K562 (cell line): ENCODE results near the gene TRABD2B. TPM values are rescaled to one million over a fixed set of nuclear protein-coding genes. Genes with fewer than 3 reads are reported as not detected.
A peak's percentile ranks its signal among the peaks of the same experiment; 100 is the strongest.

ENCODE experiments used
- HMBOX1 ChIP-seq: sonication (generic); IDR thresholded peaks from 2 replicates; pipeline ENCODE4 v1.6.1; 2016
- RBM39 ChIP-seq: fragments of 200-400 bp; formaldehyde crosslinking; optimal IDR thresholded peaks from 2 replicates; pipeline ENCODE3; 2018; ENCODE audit warnings: low read depth, low read length
- RREB1 ChIP-seq: fragments of 250-450 bp; sonication (Bioruptor Pico); IDR thresholded peaks from 2 replicates; pipeline ENCODE4 v1.4.0; 2020
- ZNF589 ChIP-seq: fragments of 200-800 bp; sonication (Bioruptor generic); IDR thresholded peaks from 2 replicates; pipeline ENCODE4 v1.6.1; 2016; ENCODE audit warnings: low read depth, missing genetic modification characterization, missing compliant biosample characterization
- polyA plus RNA-seq, 8 experiments: library from polyadenylated mRNA; depleted of rRNA in 4 of 8; stranded (reverse) in 5 of 8; unstranded in 3 of 8; fragments of >200 nt; fragmentation: Nextera tagmentation in 2 of 8; fragmentation: Illumina TruSeq in 1 of 8; extraction: Ambion mirVana in 2 of 8; extraction: Trizol in 1 of 8; gene quantifications; 2 replicates each; pipeline versions ENCODE4 v1.2.1 to v1.2.3, GENCODE V29; 2011 to 2014; ENCODE audit warnings: inconsistent platforms in 1 of 8, missing spikeins in 1 of 8
- total RNA-seq, 7 experiments: library from RNA; depleted of rRNA in 6 of 7; stranded (reverse); fragments of >200 nt in 6 of 7; fragmentation: Illumina TruSeq in 2 of 7; extraction: Trizol in 2 of 7; gene quantifications; 2 replicates each; pipeline versions ENCODE4 v1.2.1 to v1.2.3, GENCODE V29; 2011 to 2021; ENCODE audit warnings: low replicate concordance in 1 of 7

Gene TRABD2B
- total and polyA plus RNA-seq, 9 of the 15 experiments (the other 6 are each of a cell fraction or from before 2014, with no cell fraction given), result not detected

- TF ChIP-seq ZNF589 (CRISPR knock-in tag) (no peak), HMBOX1 (peak; percentile 89), RREB1 (no peak), RBM39 (peak; percentile 64)
- TF ChIP-seq, all 486 proteins: peak for 14
Measured at GRCh38 chr1:47725992-47726855, 271.0 kb downstream of the TRABD2B start (continued).
